SK-N-MC (cell line): ENCODE measurements around the gene RETREG2.

Experiments used
- EZH2 ChIP-seq: fragments of 200-600 bp; sonication (generic); IDR thresholded peaks from one replicate; pipeline ENCODE4 v1.6.1; 2017; ENCODE audit warnings: antibody characterized with exemption
- FOXP2 ChIP-seq: optimal IDR thresholded peaks from 2 replicates; pipeline ENCODE3; 2011; ENCODE audit warnings: mild to moderate bottlenecking, moderate library complexity; ENCODE audit not compliant: insufficient read depth; ENCODE audit errors: extremely low read length, control extremely low read depth
- POLR2AphosphoS5 ChIP-seq: IDR thresholded peaks from 2 replicates; pipeline ENCODE4 v1.6.1; 2012; ENCODE audit warnings: mild to moderate bottlenecking, low read depth, low read length, borderline replicate concordance

- TF ChIP-seq POLR2AphosphoS5, result no peak
- no peak for TF ChIP-seq EZH2
- TF ChIP-seq FOXP2, result no peak
These were observed 17.0 kb upstream of the RETREG2 start for GRCh38 chr2:219161097-219161496.
